ENCODE measurements around the gene KCNJ15.

Gene KCNJ15

GRCh38 chr21:38323721-38324531 lies 67.1 kb downstream of the KCNJ15 start:
- TF ChIP-seq, protein P1, sequence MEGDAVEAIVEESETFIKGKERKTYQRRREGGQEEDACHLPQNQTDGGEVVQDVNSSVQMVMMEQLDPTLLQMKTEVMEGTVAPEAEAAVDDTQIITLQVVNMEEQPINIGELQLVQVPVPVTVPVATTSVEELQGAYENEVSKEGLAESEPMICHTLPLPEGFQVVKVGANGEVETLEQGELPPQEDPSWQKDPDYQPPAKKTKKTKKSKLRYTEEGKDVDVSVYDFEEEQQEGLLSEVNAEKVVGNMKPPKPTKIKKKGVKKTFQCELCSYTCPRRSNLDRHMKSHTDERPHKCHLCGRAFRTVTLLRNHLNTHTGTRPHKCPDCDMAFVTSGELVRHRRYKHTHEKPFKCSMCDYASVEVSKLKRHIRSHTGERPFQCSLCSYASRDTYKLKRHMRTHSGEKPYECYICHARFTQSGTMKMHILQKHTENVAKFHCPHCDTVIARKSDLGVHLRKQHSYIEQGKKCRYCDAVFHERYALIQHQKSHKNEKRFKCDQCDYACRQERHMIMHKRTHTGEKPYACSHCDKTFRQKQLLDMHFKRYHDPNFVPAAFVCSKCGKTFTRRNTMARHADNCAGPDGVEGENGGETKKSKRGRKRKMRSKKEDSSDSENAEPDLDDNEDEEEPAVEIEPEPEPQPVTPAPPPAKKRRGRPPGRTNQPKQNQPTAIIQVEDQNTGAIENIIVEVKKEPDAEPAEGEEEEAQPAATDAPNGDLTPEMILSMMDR (IDR thresholded peaks at IDR 0.05; ENCODE audit: control insufficient read depth, extremely low read depth, insufficient read depth) = no peak
- DNase-seq (ENCODE audit: low read depth) = no peak
- H3K4me3 ChIP-seq (ENCODE audit: low read depth, low read length) = no peak overlapping the region

GRCh38 chr21:38325216-38325615 lies 68.4 kb downstream of the KCNJ15 start:
- TF ChIP-seq, protein P1 (IDR thresholded peaks at IDR 0.05; ENCODE audit: control insufficient read depth, extremely low read depth, insufficient read depth) = no peak
- DNase-seq (ENCODE audit: low read depth) = no peak
- H3K4me3 ChIP-seq (ENCODE audit: low read depth, low read length) = no peak overlapping the region

- H3K4me3 ChIP-seq (ENCODE audit: low read depth, low read length) = no peak overlapping the region
- TF ChIP-seq, protein P1 (IDR thresholded peaks at IDR 0.05; ENCODE audit: control insufficient read depth, extremely low read depth, insufficient read depth) = no peak
- DNase-seq (ENCODE audit: low read depth) = no peak
Observed at GRCh38 chr21:38325731-38326420, 69.1 kb downstream of the KCNJ15 start.

GRCh38 chr21:38326429-38326828 lies 69.6 kb downstream of the KCNJ15 start:
- TF ChIP-seq, protein P1 (IDR thresholded peaks at IDR 0.05; ENCODE audit: control insufficient read depth, extremely low read depth, insufficient read depth) = no peak
- no peak for DNase-seq (ENCODE audit: low read depth)
- no peak overlapping the region for H3K4me3 ChIP-seq (ENCODE audit: low read depth, low read length)

- TF ChIP-seq, protein P1 (IDR thresholded peaks at IDR 0.05; ENCODE audit: control insufficient read depth, extremely low read depth, insufficient read depth) = no peak
- DNase-seq (ENCODE audit: low read depth) = no peak
- H3K4me3 ChIP-seq (ENCODE audit: low read depth, low read length) = no peak overlapping the region
Observed at GRCh38 chr21:38326899-38327298, 70.1 kb downstream of the KCNJ15 start.

DNA sequence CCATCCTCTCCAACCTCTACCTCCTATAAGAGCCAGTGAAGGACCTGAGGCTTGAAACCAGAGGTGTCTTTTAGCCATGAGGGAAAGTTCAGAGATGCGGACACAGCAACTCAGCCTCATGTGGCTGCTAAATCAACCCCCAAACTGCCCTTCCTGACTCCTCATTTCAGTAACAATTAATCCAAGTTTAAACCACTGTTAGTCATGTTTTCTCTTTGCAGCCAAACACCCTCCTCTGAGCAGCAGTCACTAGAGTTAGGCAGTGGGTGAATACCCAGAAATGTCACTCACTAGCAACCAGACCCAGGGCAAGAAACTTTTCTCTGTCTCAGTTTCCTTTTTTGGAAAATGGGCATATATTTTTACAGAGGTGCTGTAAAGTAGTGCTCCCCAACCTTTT lies 71.2 kb downstream of the KCNJ15 start:
- no peak overlapping the region for H3K4me3 ChIP-seq (ENCODE audit: low read depth, low read length)

More for the DNA sequence above, 71.2 kb downstream of the KCNJ15 start:
- TF ChIP-seq, protein P1 (IDR thresholded peaks at IDR 0.05; ENCODE audit: control insufficient read depth, extremely low read depth, insufficient read depth) = no peak
- no peak for DNase-seq (ENCODE audit: low read depth)

Measured in LNCaP clone FGC (cell line).